GM10266 (cell line): ENCODE measurements around the gene OXGR1.

Experiments used
- DNase-seq: peaks from one replicate; pipeline ENCODE4 v3.0.0; 2012; ENCODE audit errors: extremely low spot score
- CTCF ChIP-seq: IDR thresholded peaks from 2 replicates; pipeline ENCODE4 v1.5.1; 2012; ENCODE audit warnings: mild to moderate bottlenecking, low read depth; ENCODE audit not compliant: control insufficient read depth, insufficient read depth; ENCODE audit errors: missing control alignments

OXGR1 gene

GRCh38 chr13:96960379-96960778, 33.9 kb downstream of the OXGR1 start:
- no peak for TF ChIP-seq CTCF
- DNase-seq = no peak

GRCh38 chr13:96958286-96958891, 35.9 kb downstream of the OXGR1 start:
- peak; percentile 21 for DNase-seq
- peak; percentile 65 for TF ChIP-seq CTCF

- no peak for DNase-seq
- TF ChIP-seq CTCF = no peak
Measured at GRCh38 chr13:96952595-96952994, 41.7 kb downstream of the OXGR1 start.

- no peak for TF ChIP-seq CTCF
- no peak for DNase-seq
Measured at GRCh38 chr13:96948127-96948526, 46.1 kb downstream of the OXGR1 start.

GRCh38 chr13:96947343-96947910, 46.8 kb downstream of the OXGR1 start:
- TF ChIP-seq CTCF = no peak
- DNase-seq = no peak

GRCh38 chr13:96946709-96947311, 47.5 kb downstream of the OXGR1 start:
- no peak for DNase-seq
- TF ChIP-seq CTCF = no peak

- DNase-seq = no peak
Measured at GRCh38 chr13:96940961-96941360, 53.3 kb downstream of the OXGR1 start.

More at GRCh38 chr13:96940961-96941360, 53.3 kb downstream of the OXGR1 start:
- TF ChIP-seq CTCF = no peak
